ENCODE results near the gene PTPRN2. TPM values are rescaled to one million over a fixed set of nuclear protein-coding genes. Genes with fewer than 3 reads are reported as not detected.
"Not testable (repeated sequence)": the region's sequence is repeated elsewhere in the genome, so short reads cannot be mapped to it uniquely, and the experiment has no call there.

PTPRN2 gene
- total RNA-seq, 1 experiment from 2014 or later: 0.16 TPM

- no peak for DNase-seq (ENCODE audit: low read depth, low spot score)
- in situ Hi-C loops (cut with HindIII; ENCODE audit: low pct_unique_long_range_greater_than_20kb, low sequenced_read_pairs): no loop called here
Measured at GRCh38 chr7:158432369-158433341, 155.0 kb downstream of the PTPRN2 start.

- in situ Hi-C loops (cut with HindIII; ENCODE audit: low pct_unique_long_range_greater_than_20kb, low sequenced_read_pairs): no loop called here
- peak; percentile 16 for DNase-seq (ENCODE audit: low read depth, low spot score)
Measured at GRCh38 chr7:158431941-158432347, 155.7 kb downstream of the PTPRN2 start.

- in situ Hi-C loops (cut with HindIII; ENCODE audit: low pct_unique_long_range_greater_than_20kb, low sequenced_read_pairs): no loop called here
- no peak for DNase-seq (ENCODE audit: low read depth, low spot score)
Measured at GRCh38 chr7:158431055-158431940, 156.3 kb downstream of the PTPRN2 start.

DNA sequence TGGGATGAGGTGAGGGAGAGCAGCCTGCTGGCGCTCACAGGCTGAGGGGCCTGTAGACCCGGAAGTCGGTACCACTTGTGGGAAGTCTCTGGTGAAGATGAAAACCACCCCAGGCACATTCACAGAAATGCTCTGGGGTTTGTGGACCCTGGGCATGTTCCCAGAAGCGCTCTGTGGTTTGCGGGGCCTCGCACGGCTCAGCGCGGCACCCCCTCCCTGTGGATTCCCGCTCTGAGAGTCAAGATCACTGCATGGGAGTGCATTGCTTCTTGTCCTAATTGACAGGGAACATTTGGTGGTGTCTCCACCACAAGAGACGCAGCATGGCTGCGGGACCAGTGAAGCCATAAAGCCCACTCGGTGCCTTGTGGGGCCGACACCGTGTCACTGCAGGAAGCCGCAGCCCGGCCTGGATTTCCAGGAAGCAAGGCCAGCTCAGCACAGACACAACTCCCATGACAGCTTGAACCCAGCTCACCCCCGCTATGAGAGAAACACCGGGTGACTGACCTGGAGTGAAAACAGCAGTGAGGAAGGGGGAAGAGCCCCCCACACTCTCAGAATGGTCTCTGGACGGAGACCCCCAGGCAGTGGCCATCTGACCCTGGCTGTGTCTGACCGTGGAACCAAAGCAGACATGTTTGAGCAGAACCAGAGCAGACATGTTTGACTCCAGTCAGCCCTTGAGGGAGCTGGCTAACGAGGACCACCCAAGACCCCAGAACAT is 157.2 kb downstream of the PTPRN2 start:
- in situ Hi-C loops (cut with HindIII; ENCODE audit: low pct_unique_long_range_greater_than_20kb, low sequenced_read_pairs): no loop called here
- DNase-seq (ENCODE audit: low read depth, low spot score): no peak

DNA sequence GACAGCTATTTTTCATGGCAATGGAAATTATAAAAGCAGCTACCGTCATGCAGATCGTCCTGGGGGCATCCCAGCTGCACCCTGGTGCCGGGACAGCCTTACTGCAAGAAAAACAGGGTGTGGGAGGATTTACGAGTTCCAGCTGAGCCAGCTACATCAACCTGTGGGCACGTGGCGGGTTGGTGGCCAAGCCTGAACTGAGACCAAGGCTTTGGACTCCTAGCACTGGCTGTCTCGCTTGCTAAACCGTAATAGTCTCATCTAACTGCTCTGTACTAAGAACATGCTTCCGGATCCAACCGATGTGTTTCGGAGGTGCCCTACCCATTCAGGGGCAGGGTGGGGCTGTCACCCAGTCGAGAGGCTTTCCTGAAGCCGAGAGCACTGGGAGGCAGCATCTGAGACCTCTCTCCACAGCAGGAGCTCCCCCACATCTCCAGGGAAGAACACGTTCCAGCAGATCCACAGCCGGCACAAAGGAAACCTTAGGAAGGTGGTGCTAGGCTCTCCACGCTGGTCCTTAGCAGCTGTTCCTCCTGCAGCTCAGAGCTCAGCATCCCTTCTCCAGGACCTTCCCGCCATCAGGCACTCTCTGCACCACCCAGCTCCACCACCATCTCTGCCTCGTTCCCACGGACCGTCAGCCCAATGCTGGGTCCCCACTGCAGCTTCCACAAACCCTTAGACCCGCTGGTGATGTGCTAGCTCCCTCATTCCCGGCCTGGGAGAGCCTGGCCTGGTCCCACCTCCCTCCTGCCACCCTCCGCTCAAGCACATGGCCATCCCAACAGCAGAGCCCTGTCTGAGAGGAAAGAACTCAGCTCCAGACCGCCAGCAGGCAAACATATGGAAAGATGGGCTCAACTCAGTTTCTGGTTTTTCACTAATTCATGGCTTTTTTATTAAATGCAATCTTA is 158.5 kb downstream of the PTPRN2 start:
- no peak for DNase-seq (ENCODE audit: low read depth, low spot score)
- in situ Hi-C loops (cut with HindIII; ENCODE audit: low pct_unique_long_range_greater_than_20kb, low sequenced_read_pairs): no loop called here

DNA sequence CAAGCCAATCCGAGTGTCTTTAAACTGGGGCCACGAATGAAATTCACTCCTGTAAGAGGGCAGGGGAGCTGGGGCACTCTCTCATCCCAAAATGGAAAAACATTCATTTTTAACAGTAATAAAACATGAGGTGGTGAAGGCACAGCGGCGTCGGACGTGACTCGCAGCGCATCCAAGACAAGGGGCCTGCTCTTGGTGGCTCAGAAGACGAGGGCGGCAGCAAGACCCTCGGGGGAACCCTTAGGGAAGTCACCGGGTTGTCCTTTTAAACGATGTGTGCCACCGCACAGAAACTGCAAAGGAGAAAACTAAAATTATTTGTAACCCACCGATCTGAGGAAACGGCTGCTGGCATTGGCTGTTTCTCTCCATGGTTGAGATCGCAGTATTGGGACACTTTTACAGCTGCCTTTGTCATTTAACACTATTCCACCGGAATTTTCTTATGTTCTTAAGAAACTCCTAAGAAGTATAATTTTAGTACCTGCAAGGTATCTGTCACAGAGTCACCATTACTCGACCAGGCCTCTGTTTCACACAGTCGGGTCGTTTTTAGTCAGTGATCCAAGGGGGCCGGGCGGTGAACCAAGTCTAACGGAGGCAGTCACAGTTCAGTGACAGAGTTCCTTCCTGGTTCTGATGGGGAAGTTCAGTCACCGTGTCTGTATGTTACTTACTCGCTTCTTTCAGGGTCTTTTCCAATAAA is 159.3 kb downstream of the PTPRN2 start:
- in situ Hi-C loops (cut with HindIII; ENCODE audit: low pct_unique_long_range_greater_than_20kb, low sequenced_read_pairs): no loop called here
- no peak for DNase-seq (ENCODE audit: low read depth, low spot score)

- in situ Hi-C loops (cut with HindIII; ENCODE audit: low pct_unique_long_range_greater_than_20kb, low sequenced_read_pairs); DNase-seq (ENCODE audit: low read depth, low spot score): not testable (repeated sequence)
Measured at GRCh38 chr7:158425676-158426075, 161.9 kb downstream of the PTPRN2 start.

- in situ Hi-C loops (cut with HindIII; ENCODE audit: low pct_unique_long_range_greater_than_20kb, low sequenced_read_pairs): no loop called here
- DNase-seq (ENCODE audit: low read depth, low spot score): no peak
Measured at GRCh38 chr7:158424531-158424930, 163.1 kb downstream of the PTPRN2 start.

DNA sequence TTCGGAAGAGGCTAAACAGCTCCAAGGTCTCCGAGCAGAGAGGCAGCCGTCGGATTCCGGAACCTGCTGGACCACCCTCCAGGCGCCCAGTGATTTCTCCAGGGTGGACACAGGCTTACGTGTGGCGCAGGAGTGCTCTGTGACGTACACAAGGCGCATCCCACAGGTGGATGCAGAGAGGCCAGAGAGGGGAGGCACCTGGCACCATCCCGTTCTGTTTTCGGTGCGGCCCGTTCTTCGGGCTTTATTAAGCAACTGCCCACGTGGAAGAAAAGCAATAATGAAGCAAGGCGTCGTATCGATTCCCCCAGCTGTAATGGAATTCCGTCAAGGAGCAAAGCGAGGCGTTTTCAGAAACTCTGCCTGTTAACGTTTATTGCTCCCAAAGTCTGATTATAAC is 163.6 kb downstream of the PTPRN2 start:
- no peak for DNase-seq (ENCODE audit: low read depth, low spot score)
- in situ Hi-C loops (cut with HindIII; ENCODE audit: low pct_unique_long_range_greater_than_20kb, low sequenced_read_pairs): no loop called here

DNA sequence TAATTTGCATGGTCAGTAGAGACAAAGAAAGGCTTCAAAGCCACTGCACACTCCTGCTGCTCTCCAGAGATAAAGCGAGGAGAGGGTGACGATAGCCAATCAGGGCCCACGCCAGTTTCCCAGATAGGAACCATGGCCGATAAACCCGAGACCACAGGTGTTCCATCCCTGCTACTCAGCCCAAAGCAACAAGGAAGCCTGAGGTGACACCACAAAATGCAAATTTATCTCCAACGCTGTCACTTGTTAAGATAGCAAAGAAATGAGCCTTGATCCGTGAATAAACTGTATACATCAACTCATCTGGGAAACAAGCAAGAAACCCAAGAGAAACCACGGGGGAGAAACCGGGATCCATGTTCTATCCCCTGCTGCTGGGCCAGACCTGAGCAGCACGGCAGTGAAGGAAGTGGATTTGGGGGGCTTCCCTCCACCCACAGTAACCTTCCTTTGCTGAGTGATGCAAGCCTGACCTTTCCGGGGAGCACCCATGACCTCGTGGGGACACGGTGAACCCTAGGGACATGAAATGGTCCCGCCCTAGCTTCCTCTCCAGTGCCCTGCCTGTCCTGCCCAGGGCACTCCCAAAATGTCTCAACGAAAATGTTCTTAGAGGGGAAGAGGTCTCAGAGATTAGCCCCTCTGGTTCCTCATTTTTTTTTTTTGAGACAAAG is 164.6 kb downstream of the PTPRN2 start:
- DNase-seq (ENCODE audit: low read depth, low spot score): no peak
- in situ Hi-C loops (cut with HindIII; ENCODE audit: low pct_unique_long_range_greater_than_20kb, low sequenced_read_pairs): no loop called here

DNA sequence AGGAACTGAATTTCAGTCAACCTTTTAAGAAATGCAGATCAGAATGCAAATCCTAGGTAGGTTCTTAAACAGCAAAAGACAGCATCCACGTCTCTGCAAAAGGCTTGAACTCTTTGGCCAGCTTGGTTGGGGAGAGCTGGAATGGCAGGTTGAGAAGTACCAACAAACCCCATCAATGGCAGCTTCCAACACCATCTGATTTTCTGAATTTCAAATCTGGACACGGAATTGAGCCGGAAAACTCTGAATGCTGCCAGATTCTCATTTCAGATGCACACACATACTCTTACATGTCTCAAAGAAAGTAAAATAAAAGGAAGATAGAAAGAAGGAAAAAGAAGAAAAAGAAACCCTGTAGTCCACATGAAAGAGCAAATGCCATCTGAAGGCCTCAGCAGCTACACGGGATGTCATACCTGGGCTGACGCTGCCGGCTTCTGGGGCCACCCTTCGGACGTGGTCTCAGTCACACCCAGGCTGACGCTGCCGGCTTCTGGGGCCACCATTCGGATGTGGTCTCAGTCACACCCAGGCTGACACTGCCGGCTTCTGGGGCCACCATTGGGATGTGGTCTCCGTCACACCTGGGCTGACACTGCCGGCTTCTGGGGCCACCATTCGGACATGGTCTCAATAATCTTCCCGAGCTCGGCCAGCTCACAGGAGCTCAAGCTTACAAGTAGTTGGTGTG is 165.3 kb downstream of the PTPRN2 start:
- DNase-seq (ENCODE audit: low read depth, low spot score): no peak
- in situ Hi-C loops (cut with HindIII; ENCODE audit: low pct_unique_long_range_greater_than_20kb, low sequenced_read_pairs): no loop called here

- in situ Hi-C loops (cut with HindIII; ENCODE audit: low pct_unique_long_range_greater_than_20kb, low sequenced_read_pairs): no loop called here
- no peak for DNase-seq (ENCODE audit: low read depth, low spot score)
Measured at GRCh38 chr7:158421361-158421760, 166.3 kb downstream of the PTPRN2 start.

- DNase-seq (ENCODE audit: low read depth, low spot score): no peak
- in situ Hi-C loops (cut with HindIII; ENCODE audit: low pct_unique_long_range_greater_than_20kb, low sequenced_read_pairs): no loop called here
Measured at GRCh38 chr7:158420591-158421340, 166.9 kb downstream of the PTPRN2 start.

DNA sequence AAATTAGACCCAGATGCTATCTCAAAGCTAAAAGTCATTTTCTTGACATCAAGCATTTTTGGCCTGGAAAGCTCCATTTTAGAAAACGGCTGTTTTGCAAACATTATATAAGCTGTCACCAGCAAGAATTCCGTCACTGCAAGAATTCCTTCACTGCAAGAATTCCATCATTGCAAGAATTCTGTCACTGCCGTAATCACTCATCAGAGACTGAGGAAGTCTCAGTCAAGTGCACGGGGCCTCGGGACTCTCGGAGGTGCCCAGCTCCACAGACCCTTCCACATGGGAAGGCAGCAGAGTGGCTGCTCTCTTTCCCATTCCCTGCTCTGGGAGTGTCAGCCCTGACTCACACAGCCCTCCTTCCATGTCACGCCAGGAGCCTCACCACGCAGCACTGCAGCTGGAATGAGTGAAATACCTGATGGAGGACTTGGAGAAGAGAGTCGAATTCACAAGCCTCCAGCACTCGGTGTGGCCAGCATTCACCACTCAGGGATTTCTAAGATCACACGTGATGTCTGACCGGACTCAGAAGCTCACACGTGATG is 168.3 kb downstream of the PTPRN2 start:
- DNase-seq (ENCODE audit: low read depth, low spot score): no peak
- in situ Hi-C loops (cut with HindIII; ENCODE audit: low pct_unique_long_range_greater_than_20kb, low sequenced_read_pairs): no loop called here

All from SK-MEL-5 (cell line).